Germinal center (tissue), 1 donor: Measurements from ENCODE around the gene CHMP1B.

ENCODE experiments used
- DNase-seq: peaks from one replicate; pipeline ENCODE4 v3.0.0; 2012; ENCODE audit warnings: mixed read lengths, low spot score

The CHMP1B gene, protein sequence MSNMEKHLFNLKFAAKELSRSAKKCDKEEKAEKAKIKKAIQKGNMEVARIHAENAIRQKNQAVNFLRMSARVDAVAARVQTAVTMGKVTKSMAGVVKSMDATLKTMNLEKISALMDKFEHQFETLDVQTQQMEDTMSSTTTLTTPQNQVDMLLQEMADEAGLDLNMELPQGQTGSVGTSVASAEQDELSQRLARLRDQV

DNA sequence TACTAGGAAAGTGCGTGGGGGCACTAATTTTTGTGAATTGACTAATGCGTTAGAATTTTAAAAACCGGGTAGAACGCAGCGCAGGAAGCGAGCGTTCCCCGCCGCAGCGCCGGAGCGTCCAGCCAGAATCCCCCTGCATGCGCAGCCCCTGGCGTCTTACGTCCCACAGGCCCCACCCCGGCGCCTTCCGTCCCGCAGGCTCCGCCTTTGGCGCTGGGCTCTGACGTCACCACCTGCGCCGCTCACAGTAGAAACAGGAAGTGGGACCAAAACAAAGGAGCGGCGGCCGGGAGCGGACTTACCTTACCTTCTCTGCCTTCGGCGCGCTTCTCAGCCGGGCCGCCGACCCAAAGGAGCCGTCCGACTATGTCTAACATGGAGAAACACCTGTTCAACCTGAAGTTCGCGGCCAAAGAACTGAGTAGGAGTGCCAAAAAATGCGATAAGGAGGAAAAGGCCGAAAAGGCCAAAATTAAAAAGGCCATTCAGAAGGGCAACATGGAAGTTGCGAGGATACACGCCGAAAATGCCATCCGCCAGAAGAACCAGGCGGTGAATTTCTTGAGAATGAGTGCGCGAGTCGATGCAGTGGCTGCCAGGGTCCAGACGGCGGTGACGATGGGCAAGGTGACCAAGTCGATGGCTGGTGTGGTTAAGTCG is at the start of gene CHMP1B:
Gene CHMP1B, plus strand, starts transcription at position 268 of the 660 bp plus-strand sequence. Its CDS starts 99 bp downstream, at position 367.
- peak; percentile 92 for DNase-seq

DNA sequence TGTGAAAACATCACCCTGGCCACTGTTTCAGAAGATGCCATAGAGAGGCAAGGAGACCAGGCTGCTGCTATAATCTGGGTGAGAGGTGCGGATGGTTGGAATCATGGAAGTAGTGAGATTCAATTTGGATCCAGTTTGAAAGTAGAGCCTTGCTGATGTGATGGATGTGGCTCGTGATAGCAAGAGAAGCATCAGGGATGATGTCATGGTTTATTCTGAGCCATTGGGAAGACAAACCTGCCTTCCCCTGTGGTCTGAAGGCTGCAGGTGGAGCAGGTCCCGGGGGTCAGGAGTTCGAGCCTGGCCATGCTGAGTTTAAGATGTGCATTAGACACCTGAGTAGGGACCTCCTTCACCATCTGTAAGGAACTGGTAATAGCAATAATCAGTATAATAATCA is 49.6 kb upstream of the CHMP1B start:
- no peak for DNase-seq

DNA sequence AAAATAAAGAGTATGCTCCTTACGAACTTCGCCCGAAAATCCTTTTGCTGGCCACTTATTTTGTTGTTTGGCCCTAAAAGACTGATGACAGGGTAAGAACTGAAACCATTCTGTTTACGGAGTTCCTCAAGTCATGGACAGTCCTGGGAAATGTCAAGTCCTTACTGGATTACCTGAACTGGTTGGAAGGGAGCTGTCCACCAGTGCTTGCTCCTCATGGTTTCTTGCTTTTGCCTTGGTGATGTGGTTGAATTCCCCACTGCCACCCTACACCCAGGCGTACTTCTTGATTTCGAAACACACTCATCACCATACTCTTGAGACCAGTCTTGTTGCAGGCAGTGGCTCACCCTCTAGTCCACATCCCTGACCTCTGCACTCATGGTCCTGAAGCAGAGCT is 49.1 kb upstream of the CHMP1B start:
- DNase-seq = no peak

DNA sequence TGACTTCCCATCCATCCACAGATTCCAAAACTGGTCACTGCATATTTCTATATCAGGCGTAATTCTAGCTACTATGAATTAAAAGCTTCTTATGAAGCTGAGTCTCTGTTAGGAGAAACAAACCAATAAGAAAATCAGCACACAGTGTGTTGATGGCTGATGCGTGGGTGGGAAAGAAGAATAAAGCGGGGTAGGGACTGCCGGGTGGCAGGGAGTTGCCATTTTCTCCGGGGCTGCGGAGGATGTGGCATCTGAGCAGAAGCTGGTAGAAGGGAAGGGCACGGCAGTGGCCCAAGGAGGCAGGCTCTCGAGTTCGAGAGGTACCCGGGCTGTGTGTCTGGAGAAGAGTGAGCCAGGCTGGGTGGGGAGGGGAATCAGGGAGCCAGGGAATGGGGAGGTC is 48.6 kb upstream of the CHMP1B start:
- DNase-seq = no peak

DNA sequence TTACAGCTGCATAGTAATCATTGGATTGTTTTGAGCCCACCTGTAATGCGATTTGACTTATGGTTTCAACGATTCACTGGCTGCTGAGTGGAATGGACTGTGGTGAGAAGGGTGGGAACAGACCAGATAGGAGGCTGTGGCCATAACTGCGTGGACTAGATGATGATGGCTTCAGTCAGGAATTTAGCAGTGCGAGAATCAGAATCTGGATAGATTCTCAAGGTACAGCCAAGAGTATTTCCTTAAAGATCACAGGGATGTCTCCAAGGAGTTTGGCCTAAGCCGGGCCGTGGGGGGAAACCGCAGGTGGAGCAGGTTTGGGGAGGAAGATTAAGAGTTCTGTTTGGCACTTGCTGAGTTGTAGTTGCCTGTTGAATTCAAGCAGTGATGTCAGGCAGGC is 44.0 kb upstream of the CHMP1B start:
- no peak for DNase-seq

DNA sequence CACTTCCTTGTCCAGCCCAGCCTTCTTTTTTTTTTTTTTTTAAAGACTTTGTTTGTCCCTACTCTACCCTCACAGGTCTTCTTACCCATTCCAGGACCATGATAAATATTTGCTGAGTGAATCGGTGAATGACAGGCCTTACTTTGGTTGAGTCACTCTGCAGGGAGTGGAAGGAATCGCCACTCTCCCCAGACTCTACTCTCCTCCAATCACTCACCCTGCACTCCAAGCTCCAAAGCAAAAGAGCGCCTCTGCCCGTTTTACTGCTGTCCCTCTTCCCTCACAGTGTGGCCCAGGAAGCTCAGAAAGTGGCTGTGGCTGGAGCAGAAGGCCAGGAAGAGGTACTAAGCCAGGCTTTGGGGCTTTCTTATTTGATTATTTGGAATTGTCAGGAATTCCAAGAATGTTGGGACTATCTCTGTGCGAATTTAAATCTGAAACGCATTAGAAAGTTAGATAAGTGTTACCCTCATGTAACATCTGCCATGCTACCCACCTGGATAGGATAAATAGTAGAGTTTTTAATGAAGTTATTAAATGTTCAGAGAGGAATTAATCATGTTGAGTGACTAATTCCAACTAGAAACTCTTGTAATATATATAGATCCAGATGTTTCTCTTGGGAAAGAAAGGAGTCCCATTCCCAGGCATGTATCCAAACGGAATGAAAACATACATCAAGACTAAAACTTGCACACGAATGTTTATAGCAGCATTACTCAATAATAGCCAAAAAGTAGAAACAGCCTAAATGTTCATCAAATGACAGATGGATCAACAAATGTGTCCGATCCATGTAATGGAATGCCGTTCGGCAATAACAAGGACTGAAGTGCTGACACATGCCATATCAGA is 43.0 kb upstream of the CHMP1B start:
- no peak for DNase-seq

DNA sequence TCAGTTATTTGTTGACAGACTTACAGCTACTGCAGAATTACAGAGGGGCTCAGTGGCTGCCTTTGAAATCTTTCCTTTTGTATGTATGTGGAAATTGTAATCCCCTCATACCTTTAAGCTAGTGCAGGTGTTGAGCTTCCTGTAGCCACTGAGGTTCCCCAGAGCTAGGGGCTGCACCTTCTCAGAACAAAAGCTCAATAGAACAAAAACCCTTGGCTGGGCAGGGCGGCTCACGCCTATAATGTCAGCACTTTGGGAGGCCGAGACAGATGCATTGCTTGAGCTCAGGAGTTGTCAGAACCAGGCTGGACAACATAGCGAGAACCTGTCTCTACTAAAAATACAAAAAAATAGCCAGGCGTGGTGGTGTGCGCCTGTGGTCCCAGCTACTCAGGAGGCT is 41.3 kb upstream of the CHMP1B start:
- no peak for DNase-seq

DNA sequence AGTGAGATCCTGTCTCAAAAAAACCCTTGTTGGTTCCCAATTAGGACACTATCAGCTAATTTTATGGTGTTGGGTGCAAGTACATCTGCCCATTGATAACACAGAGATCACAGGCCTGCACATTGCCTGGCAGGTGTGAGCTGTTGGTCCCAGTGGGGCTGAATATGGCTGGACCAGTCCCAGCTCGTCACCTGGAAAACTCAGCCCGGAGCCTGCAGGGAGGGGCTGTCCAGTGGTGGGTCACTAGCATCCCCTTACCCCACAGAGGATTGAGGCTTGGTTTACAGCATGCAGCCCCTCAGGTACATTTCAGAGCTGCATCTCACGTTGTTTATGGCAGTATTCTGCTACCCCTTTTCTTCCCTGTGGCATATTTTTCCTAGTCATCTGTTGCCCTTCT is 40.8 kb upstream of the CHMP1B start:
- no peak for DNase-seq

DNA sequence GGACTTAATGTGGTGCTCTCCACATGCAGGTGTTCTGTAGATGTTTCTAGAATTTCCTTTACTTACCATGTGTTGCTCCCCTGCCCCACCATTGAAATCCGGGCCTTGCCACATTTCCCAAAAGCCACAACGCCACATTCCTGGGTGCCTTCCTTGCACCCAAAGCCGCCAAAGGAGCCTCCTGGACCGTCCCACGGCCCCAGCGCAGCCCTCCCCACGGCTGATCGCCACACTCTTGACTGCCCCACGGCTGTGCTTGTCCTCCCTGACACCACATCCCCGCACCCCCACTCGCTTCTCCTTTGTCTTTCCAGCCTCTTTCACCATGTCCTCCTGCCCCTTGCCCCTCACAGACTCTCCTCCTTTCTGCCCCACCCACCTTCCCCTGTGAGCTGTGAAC is 40.2 kb upstream of the CHMP1B start:
- DNase-seq = no peak

DNA sequence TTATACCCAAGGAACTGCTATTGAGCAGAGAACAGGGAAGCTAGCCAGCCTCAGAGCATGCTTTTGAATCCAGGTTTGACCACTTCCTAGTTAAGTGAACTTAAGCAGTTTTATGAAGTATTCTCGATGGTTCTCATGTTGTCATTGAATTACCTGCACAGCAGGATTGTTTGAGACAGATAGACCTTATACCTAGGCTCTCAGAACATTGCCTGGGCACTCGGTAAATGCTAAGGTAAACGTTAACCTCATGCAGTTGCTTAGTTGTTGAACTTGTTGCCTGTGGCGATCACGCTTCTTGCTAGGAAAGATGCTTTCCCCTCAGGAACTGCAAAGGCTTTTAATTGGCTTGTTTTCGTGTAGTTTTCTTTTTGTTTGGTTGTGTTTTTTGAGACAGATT is 34.0 kb upstream of the CHMP1B start:
- no peak for DNase-seq

DNA sequence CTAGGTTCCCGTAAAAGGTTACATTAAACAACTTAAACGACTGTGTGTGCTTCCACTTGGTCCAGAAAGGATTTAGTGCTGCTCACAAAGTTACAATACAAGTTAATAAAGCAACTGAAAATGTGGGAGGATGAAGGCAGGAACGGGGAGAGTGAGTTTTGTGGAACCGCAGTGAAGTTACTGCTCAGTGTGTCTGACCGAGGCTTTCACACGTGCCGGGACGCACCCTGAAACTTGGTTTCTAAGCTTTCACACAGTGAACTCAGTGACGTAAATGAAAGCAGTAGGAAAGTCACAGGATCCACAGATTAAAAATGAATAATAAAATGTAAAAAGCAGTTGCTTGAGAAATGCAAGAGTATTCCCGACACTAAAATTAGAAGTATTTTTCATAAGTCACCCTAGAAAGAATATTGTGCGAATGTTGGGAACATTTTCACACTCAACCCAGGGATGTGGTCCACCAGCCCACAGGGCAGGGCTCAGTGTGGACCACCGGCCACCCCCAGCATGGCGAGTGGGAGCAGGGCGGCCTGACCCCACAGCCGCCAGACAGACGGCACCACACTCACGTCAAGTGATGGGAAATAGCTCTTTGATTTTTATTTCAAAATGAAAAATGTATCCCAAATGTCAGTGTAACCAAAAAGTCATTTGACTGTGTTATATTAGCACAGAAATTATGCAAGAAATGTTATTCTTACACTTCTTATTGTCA is 32.6 kb upstream of the CHMP1B start:
- no peak for DNase-seq

DNA sequence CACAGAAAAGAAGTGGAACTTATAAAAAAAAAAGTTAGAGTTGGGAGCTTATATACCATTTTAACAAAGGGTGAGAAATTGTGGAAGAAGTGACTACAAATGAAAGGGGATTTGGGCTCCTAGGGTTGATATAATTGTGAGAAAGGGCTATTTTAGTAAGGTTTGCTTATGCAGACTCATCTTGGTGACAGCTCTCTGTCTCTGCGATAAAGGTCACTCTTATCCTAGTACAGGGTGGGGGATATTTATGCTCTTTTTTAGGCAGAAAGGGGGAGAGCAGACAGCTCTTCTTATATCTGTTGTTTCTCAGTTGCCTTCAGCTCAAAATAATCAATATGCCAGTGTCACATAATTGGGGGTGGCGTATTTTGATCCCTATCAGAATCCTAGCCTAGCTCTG is 31.3 kb upstream of the CHMP1B start:
- DNase-seq = no peak

DNA sequence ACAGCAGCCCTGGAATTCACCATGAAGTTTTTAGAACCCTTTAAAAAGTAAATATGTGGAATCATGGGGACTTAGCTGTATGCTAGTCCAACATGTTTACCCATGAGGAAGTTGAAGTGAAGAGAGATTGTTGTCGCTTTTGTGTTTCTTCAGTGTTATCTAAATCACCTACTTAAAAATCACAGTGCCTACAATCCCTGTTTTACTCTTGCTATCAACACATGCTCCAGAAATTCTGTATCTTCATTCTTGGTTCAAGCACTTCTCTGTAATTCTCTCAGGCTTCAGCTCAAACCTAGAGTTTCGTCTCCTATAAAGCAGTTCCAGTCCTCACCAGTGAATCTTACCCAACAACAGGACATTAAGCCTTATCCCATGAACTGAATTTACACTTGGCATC is 30.5 kb upstream of the CHMP1B start:
- no peak for DNase-seq

DNA sequence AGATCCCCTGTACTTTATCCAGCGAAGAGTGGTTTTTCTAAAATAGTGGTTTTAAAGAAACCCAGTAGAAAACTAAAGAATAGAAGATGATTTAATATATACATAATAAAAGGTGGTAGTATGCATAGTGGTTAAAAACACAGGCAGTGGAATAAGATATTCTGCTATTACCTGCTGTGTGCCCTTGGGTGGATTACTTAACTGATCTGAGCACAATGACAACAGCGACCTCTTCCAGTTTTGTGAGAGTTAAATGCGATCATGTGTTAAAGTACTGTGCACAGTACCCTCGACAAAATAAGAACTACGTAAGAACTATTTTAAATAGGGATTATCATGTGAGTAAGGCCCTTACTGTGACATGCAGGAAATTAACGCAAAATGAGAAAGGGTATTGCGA is 30.0 kb upstream of the CHMP1B start:
- DNase-seq = no peak

DNA sequence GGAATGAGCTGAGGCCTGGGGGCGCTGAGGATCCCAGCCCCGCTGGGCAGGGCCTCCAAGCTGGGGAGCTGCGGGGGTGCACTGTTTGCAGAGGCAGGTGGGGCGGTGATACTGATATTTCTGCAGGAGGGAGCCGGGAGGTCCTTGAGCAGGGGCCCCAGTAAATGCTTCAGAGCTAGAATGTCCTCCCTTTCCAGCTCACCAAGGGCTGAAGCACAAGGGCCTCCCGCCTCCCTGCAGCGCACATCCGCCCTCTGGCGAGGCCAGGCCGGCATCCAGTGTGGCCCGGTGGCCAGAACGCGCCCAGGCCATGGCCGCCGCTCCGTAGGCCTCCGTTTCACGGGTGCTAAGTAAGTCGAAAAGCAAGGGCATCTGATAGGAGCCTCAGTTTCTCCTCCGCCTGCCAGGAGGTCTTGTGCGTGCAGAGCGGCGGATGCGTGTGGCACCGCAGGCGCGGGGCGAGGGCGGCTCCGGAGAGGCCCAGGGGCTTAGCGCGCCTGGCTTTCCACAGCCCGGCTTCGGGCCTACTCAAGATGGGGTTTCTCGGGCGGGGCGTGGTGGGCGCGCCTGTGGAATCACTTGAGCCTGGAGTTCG is 29.5 kb upstream of the CHMP1B start:
- no peak for DNase-seq

DNA sequence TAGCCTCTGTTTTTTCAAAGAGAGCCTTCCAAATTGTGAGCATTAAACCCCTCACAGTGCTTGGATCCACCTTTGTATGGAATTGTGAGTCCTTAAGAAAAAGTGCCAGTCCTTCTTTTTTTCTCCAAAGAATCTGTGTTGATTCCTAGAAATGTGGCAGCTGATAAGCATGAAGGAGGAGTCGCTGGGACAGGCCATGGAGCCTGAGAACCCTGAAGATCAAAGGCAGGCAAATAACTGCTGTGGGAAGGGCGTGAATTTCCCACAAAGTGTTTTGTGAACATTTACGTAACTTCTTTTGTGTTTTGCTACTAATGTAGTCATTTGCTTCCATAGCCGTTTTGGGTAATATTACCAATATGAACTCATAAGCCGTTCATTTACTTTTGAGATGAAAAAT is 27.7 kb upstream of the CHMP1B start:
- no peak for DNase-seq

DNA sequence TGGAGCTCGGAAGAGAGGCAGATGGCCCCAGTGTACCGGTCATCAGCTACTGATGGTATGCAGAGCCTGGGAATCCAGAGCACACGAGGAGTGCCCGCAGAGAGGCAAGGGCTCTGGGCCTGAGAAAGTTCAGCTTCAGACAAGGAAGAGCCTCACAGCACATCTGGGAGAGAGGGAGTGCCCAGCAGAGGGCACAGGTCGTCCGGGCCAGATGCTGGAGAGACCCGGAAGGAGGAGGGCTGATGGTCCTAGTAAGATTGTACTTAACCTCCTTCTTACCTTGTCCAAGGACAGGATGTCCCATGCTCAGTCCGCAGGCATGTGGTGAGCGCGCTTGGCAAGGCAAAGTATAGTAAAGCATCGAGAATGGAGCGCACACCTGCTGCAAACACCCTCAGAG is 24.4 kb upstream of the CHMP1B start:
- no peak for DNase-seq

DNA sequence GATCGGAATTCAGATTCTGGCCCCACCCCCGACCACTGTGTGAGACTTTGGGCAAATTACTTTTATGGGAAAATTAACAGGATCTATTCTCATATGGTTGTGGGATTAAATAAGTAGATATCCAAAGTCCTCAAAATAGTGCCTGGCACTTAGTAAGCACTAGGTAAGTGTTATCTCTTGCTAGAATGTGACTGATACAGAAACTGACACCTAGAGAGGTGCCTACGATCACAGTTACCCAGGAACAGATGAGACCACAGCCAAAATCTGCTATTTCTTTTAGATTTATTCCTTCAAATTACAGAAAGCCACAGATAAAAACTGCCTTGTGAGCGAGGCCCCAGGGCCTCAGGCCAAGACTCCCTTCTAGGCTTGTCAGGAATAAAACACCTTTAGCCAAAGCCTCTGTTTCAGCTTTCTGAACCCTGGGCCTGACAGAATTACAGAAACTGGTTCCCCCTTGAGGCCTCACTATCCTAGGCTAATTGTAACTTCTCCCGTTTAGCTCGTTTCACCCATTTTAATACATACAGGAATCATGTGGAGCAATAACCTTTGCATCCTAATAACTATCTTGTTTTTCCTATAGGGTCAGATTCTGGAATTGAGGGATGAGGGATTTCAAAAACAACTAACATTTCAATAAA is 22.3 kb upstream of the CHMP1B start:
- DNase-seq = no peak

DNA sequence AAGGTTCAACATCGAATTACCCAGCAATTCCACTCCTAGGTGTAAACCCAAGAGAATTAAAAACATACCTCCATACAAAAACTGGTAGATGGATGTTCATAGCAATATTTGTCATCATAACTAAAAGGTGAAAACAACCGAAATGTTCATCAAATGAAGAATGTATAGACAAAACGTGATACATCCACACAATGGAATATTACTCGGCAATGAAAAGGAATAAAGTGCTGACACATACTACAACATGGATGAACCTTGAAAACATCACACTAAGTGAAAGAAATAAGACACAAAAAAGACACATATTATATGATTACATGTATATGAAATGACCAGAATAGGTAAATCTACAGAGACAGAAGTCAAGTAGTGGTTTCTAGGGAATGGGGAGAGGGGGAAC is 20.6 kb upstream of the CHMP1B start:
- DNase-seq = no peak

DNA sequence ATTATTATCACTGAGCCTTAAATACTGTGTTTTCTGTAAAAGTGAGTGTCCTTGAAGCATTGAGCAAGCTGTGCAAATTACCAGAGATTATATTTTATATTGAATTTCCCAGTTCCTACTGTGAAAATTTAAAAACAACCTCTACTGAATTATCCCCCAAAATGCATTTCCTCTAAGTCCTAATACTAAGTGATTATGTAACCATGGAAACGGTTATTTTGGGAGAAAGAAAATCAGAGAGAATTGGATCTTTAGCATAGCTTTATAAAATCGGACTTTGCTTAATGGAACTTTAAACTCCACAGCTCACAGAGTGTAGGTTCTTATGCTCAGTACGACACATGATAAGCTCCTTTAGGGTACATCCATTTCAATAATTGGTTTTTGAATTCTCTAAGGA is 19.3 kb upstream of the CHMP1B start:
- DNase-seq = no peak

DNA sequence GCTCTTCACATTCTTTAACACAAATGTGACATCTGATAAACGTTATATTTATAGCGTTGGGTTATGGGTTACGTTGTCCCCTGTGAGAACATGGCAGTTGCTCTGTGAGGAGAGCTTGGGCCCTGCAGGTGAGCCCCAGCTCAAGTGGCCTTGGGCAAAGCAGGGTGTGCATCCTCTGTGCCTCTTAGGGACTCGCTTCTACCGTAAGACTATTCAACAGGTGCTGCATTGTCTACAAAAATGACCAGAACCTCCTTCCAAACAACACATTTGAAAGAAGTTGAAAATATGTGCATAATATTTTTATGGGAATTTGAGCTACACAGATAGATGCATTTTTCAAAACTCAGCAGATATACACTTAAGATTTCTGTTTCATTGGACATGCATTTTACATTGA is 16.4 kb upstream of the CHMP1B start:
- DNase-seq = no peak

DNA sequence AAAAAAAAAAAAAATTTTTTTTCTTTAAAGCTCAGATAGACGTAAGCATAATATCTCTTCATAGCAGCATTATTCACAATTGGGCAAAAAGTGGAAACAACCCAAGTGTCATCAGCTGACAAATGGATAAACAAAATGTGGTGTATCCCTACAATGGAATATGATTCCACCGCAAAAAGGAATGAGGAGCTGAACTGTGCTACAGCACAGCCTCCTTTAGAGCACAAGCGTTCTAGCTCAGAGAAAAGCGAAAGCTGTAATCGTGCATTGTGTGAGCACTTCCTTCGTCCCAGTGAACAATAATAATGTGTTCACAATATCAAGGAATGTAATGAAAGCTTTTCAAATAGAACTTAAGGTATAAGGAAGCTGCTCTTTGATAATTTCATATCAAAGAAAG is 11.7 kb upstream of the CHMP1B start:
- no peak for DNase-seq
